ENCODE results near the gene ADIPOR2.

The ADIPOR2 gene

DNA sequence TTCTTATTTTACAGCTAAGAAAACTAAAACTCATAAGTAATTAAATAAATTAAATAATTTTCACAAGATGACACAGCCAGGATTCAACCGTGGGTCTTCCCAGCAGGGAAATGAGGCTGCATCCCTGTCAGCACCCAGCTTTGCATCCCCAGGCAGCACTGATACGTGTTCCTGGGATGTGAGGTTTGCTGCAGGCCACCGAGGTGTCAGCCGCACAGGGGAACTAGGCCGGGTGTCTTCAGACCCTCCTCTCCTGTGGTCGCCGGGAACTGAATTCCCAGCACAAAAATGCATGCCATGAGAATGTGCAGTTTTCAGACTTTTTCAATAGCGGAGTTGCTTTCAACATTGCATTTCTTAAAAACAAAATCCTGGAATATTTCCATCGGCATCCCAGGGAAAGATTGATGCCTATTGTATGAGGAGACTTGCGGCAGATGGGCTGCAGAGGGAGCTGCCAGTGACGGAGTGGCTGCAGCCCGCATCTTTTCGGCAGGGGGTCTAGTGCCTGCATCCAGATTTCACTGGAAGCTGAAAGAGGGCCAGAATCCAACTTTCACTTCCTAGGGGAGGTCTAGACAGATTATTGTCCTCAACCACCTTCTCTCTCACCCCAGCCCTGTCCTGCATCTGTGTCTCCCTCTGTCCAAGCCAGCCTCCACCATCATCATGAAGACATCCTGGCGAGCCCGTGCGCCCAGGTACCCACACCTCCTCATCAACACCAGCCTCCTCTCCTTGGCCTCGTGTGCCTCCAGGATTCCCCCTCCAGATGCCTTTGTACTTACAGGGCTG is 142.1 kb downstream of the ADIPOR2 start:
- no peak for DNase-seq

DNA sequence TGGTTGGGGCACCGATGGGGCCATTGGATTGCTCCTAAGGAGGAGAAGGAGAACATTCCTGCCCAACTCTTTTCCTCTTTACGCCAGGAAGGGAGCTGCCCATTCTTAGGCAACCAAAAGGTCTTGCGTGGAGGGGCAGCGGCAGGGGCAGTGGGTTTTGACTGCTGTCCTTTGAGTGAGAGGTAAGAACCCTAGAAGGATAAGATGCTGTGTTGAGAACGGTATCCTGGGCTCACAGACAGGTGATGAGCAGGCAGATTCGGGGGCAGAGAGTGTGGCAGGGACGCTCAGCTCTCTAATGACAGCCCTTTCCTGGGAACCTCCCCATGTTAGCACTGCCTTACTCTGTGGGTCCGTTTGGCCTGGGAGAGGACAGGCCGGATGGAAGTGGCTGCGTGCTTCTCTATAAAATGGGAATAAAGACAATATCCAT is 142.7 kb downstream of the ADIPOR2 start:
- DNase-seq, result no peak

DNA sequence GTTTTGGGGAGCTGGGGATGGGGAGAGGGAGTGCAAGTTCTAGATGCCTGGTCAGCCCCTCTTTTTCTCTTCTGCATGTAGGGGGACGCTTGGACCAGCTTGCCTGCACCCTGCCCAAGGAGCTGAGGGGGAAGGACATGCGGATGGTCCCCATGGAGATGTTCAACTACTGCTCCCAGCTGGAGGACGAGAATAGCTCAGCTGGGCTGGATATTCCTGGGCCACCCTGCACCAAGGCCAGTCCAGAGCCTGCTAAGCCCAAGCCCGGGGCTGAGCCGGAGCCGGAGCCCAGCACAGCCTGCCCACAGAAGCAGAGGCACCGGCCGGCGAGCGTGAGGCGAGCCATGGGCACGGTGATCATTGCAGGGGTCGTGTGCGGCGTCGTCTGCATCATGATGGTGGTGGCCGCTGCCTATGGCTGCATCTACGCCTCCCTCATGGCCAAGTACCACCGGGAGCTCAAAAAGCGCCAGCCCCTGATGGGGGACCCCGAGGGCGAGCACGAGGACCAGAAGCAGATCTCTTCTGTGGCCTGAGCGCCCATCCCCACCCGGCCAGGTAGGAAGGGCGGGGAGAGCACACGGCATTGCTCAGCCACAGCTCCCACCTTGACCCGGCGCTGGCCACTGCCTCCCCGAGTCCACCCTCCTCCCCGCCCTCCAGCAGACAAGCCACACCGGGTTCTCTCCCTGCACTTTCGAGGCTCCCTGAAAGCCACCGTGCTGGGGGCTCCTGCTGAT is 143.5 kb downstream of the ADIPOR2 start:
- DNase-seq, result no peak

DNA sequence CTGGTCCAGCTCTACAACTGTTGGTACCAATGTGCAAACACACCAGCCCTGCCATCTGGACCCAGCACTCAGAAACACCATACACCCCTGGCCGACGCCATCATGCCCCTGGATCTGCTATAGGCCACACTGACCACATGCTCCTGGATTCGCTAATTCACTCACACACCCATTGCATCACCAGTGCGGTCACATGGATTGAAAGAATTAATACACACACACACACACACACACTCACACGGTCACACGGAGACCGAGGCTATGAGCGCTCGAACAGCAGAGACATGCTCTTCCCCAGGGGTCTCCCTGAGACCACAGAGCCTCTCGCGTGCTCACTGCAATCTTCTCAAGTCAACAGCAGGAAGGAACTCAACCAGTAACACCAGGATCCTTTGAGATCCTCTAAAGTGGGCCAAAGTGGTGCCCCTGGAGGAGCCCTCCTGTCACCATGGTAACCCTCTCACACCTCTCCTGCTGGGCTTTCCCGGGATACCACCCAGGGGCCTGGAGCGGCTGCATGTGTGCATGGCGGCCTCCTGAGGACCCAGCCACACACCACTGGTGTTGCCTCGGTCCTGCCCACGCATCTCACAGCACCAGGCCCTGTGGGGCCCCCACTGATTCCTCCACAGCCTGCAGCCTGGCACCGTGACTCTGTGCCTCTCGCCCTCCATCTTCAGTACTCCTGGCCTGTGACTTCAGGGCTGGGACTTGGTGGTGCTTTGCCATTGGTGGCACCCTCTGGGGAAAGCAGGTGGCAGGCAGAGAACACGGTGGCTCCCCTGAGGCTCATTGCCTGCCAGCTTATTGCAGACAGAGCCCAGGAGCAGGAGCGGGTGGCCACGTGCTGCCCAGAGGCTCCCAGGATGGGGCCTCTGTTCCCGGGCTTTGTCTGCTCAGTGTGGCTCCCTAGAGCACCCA is 144.6 kb downstream of the ADIPOR2 start:
- no peak for DNase-seq

DNA sequence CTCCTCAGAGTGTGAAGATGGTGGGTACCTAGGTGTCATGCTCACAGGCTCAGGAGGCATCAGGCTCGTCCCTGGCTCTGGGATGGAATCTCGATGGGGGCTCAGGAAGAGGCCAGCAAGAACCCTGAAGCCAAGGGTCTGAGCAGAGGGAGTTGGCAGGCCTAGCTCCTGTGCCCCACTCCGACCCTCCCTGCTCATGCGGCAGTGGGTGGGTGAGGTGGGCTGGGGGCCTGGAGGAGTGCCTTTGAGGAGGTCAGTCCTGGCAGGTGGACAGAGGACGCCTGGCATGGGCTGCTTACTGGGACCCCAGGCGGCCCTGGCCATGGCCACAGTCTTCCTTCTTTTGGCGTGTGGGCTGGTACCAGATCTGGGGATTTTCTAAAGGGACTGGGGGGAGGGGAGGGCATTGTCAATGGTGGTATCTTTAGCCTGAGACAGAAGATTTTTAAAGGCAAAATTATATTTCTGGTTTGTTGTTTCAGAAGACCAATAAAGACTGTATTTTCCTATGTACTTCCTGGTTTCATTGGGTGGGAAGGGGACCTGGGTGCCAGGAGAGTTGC is 145.5 kb downstream of the ADIPOR2 start:
- DNase-seq, result no peak

DNA sequence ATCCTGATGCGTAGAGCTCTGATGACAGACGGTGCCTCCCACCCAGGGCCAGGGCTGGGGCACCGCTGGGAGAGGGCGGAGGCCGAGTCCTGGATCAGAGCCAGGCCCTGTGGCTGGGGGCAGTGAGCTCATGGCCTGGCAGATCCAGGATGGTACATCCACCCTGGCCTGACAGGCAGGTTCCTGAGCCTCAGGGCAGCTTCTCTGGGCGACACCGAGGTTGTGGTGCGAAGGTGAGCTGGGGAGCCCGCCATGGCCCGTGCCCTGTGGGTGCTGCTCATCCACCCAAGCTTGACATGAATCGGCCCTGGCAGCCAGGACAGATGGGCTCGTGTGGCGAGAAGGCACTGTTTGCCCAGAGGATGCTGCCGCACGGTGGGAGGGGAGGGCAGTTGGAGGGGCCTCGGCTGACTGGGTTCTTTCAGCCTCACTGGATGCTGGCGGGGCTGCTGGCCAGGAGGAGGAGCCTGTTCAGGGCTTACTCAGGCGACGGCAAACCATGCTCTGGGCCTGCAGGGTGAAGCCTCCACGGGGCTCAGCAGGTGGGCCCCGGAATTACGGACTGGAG is 146.1 kb downstream of the ADIPOR2 start:
- no peak for DNase-seq

DNA sequence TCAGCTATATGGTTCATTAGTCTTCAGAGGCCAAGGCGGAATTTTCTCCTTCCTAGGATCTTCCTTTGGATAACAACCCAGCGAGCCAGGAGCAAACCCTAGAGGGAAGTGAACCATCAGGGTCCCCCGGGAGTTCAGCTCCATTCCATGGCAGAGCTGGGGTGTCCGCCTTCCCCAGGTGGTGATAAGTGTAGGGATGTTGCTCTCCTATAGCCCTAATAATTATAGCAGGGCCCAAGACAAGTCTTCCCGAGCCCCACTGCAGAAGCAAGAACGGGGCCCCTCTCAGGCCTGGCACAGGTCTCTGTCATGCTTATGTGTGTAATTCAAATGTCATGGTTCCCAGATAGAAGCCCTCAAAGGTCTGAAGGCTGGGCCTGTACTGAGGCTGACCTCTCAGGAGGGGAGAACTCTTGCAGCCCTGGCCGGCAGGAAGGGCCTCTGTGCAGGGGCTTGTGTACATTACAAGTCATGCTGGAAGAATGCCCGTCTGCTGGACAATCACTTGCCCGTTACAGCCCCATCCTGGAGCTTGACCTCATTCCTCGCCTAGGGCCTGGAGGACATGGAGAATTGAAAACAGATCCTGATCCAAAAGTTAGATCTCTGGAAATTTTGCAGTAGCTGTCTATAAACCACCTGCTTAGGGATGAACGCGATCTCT is 146.8 kb downstream of the ADIPOR2 start:
- DNase-seq, result no peak
